Heart left ventricle (tissue), 16 donors: ENCODE measurements around the gene STYXL1. TPM values are rescaled to one million over a fixed set of nuclear protein-coding genes. Genes with fewer than 3 reads are reported as not detected.
A peak's percentile ranks its signal among the peaks of the same experiment; 100 is the strongest.
"Not testable (repeated sequence)": the region's sequence is repeated elsewhere in the genome, so short reads cannot be mapped to it uniquely, and the experiment has no call there.

Experiments used
- ATAC-seq, 4 donors: fragments of 200-7000 bp; cut with Tn5 transposase; one replicate each; pipeline ENCODE4 v1.9.1; 2020 to 2022; ENCODE audit warnings: moderate library complexity in 4 of 4, mild to moderate bottlenecking in 3 of 4, moderate number of reproducible peaks in 1 of 4
- DNase-seq, 5 donors: peaks; one replicate each; pipeline ENCODE4 v3.0.0-alpha.2; 2020
- H3K27ac ChIP-seq, 12 donors: fragments of 200-600 bp; sonication (generic) in 4 of 12; one replicate each; pipeline versions ENCODE4 v1.5.0 to v1.8.0; 2016 to 2022; ENCODE audit warnings: mild to moderate bottlenecking in 2 of 12
- H3K27me3 ChIP-seq, 9 donors: fragments of 200-600 bp; sonication (generic) in 2 of 9; one replicate each; pipeline versions ENCODE4 v1.5.1 to v1.8.0; 2016 to 2022; ENCODE audit warnings: mild to moderate bottlenecking in 3 of 9
- H3K36me3 ChIP-seq, 9 donors: fragments of 200-600 bp; sonication (generic) in 2 of 9; one replicate each; pipeline versions ENCODE4 v1.5.0 to v1.8.0; 2018 to 2022; ENCODE audit warnings: mild to moderate bottlenecking in 2 of 9
- H3K4me1 ChIP-seq, 12 donors: fragments of 200-600 bp; sonication (generic) in 4 of 12; one replicate each; pipeline versions ENCODE4 v1.5.0 to v1.8.0; 2016 to 2022; ENCODE audit warnings: mild to moderate bottlenecking in 3 of 12
- H3K4me3 ChIP-seq, 12 donors: fragments of 200-600 bp; sonication (generic) in 4 of 12; one replicate each; pipeline versions ENCODE4 v1.5.0 to v1.8.0; 2017 to 2022; ENCODE audit warnings: mild to moderate bottlenecking in 9 of 12, moderate library complexity in 4 of 12
- H3K9me3 ChIP-seq, 12 donors: fragments of 200-600 bp; sonication (generic) in 4 of 12; one replicate each; pipeline versions ENCODE4 v1.5.0 to v1.8.0; 2016 to 2022; ENCODE audit warnings: mild to moderate bottlenecking in 1 of 12
- CTCF ChIP-seq, 12 donors: fragments of 200-600 bp; sonication (generic) in 4 of 12; IDR thresholded peaks; one replicate each; pipeline versions ENCODE4 v1.5.0 to v1.8.0; 2018 to 2022; ENCODE audit warnings: antibody characterized with exemption in 12 of 12, mild to moderate bottlenecking in 5 of 12
- POLR2A ChIP-seq, 2 donors: fragments of 450-650 bp; IDR thresholded peaks; one replicate each; pipeline ENCODE4 v1.6.1; 2017; ENCODE audit warnings: antibody characterized with exemption in 2 of 2, mild to moderate bottlenecking in 2 of 2, moderate library complexity in 2 of 2
- WGBS, 4 donors: extraction: QIAGEN DNeasy Blood & Tissue Kit in 2 of 4; methylation state at CpG; one replicate each; pipeline versions ENCODE4 v1.1.5 to v1.1.7; 2013 to 2018; 5-methylcytosine and 5-hydroxymethylcytosine counted together
- intact Hi-C, 10 donors: fragments of 100-400 bp; cut with DNase I; formaldehyde crosslinking; loops; one replicate each; pipeline versions ENCODE4 v1.11.1 to v1.14.2; 2022
- polyA plus RNA-seq, 2 donors: library from polyadenylated mRNA; stranded (reverse); fragments of 200-250 nt; gene quantifications; one replicate each; pipeline ENCODE4 v1.2.3, GENCODE V29; 2013
- total RNA-seq, 9 donors: library from RNA; depleted of rRNA in 2 of 9; stranded (reverse); fragments of >200 nt in 2 of 9; fragmentation: NEBNext Ultra II Directional in 3 of 9; extraction: Animal tissue kit (Norgen Biotek cat#: 25700) in 3 of 9; gene quantifications; one replicate each; pipeline versions ENCODE4 v1.1.0 to v1.2.4, GENCODE V29; 2016 to 2023
- donor health status: ischemic (EF 13 %, LVEDD 7.1; RV severe dilation, severe dysfunction).
- donor health status: healthy with polysubstance abuse.
- donor health status: DM: no; HTN: yes; CAD: no.
- donor health status: DM: no; HTN: no; CAD: no.
- donor health status: ischemic (EF 25% LVEDD 6.9; RV normal size, moderate dysfunction).
- donor health status: ischemic (EF 25% LVEDD 5.7; RV mildly dilated, moderate dysfunction).
- donor health status: healthy.
- donor health status: DM: yes; HTN: yes; CAD: no.
- donor health status: ischemic (EF 35%, LVEDD 5.7; RV mildly dilated, moderate dysfunction).
- donor health status: nonischemic (EF 11% LVEDD 7.7; RV severe dilation, severe dysfunction).
- donor health status: DM: yes; HTN: yes; CAD: no.
- donor health status: PGD.
- donor health status: ischemic (EF 29% LVEDD 5.4; RV normal size, mild dysfunction).
- donor health status: nonischemic (EF 23%, LVEDD 6.1; RV moderate dilation, normal function).

The STYXL1 gene
- total and polyA plus RNA-seq, 11 donors, result 7.9 to 44.3 (median 19.1) TPM

GRCh38 chr7:76023002-76023401 is 24.8 kb downstream of the STYXL1 start:
- H3K4me1 ChIP-seq, result peaks cover 0 to 27% (median 3%) of the 10 kb centered on the region in 12 donors
- H3K36me3 ChIP-seq, result peaks cover 0 to 35% (median 22%) of the 10 kb centered on the region in 9 donors
- DNase-seq (peak in 2 of 5 donors; percentile 30 to 31), ATAC-seq (peak in 2 of 4 donors; percentile 73 to 78)
- no peaks in the 10 kb centered on the region for H3K9me3 ChIP-seq
- WGBS, 4 donors, result 42 to 64% (median 44%) methylated on average over 4 of the region's 4 CpGs
- no peak overlapping the region for H3K27ac ChIP-seq
- H3K4me3 ChIP-seq, result peak overlapping the region in 1 of 12 donors; percentile 10
- no peaks in the 10 kb centered on the region for H3K27me3 ChIP-seq
- TF ChIP-seq POLR2A (IDR thresholded peaks at IDR 0.05) (no peak), CTCF (IDR thresholded peaks at IDR 0.05) (no peak)
- intact Hi-C loops, result loop anchor here in 2 of 10 donors (10.0 kb wide), 2 partner anchors 238 to 258 kb away; no protein-coding TSS in a partner anchor

- TF ChIP-seq CTCF (IDR thresholded peaks at IDR 0.05) (no peak), POLR2A (IDR thresholded peaks at IDR 0.05) (no peak)
- no peaks in the 10 kb centered on the region for H3K9me3 ChIP-seq
- no peak for DNase-seq
- intact Hi-C loops, result loop anchor here in 2 of 10 donors (10.0 kb wide), 2 partner anchors 237 to 257 kb away; no protein-coding TSS in a partner anchor
- ATAC-seq, result no peak
- H3K4me3 ChIP-seq, result peak overlapping the region in 1 of 12 donors; percentile 10
- 90 to 96% (median 93%) methylated on average over 7 of the region's 7 CpGs for WGBS, 4 donors
- peak overlapping the region in 1 of 12 donors; percentile 42 for H3K27ac ChIP-seq
- H3K36me3 ChIP-seq, result peaks cover 0 to 35% (median 18%) of the 10 kb centered on the region in 9 donors
- peaks cover 0 to 27% (median 3%) of the 10 kb centered on the region in 12 donors for H3K4me1 ChIP-seq
- no peaks in the 10 kb centered on the region for H3K27me3 ChIP-seq
Measured at GRCh38 chr7:76022026-76022780, 25.6 kb downstream of the STYXL1 start.

DNA sequence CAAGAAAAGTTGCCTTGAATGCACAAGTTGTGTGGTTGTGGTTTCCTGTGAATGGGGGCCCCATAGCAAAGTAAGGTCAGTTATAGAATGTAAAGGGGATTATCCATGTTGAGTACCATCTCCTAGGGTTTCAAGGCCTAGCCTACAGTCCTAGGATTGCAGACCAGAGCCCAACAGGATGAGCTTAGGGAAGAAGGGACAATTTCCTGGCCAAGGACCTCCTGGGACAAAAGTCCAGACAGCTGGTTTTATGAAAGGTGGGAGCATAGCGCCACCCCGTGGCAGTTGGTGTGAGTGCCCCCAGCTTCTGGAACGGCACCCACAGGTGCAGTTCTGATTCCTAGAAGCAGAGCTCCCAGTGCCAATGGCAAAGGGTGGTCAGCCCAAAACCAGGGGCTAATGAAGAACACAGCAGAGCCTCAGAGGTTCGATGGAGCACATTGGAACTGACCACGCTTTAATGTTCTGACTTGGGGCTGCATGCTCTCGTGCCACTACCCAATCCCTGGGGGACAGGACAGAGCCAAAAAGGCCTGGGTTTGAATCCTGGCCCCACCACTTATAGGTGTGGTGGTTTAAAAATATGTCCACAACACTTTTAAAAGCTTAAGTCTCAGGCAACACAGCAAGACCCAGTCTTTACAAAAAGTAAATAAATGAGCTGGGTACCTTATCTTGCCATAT is 27.6 kb downstream of the STYXL1 start:
- Histone ChIP-seq H3K27me3 (no peaks in the 10 kb centered on the region), H3K4me3 (no peak overlapping the region), H3K9me3 (no peaks in the 10 kb centered on the region), H3K36me3 (peaks cover 0 to 21% (median 13%) of the 10 kb centered on the region in 9 donors), H3K27ac (no peak overlapping the region), H3K4me1 (peaks cover 0 to 27% (median 7%) of the 10 kb centered on the region in 12 donors)
- ATAC-seq, result peak; percentile 52 to 86 (median 80)
- intact Hi-C loops, result loop anchor here in 9 of 10 donors (1.0 to 10.0 kb wide), 4 partner anchors 153 to 255 kb away; no protein-coding TSS in a partner anchor
- WGBS, 4 donors, result 34 to 41% (median 37%) methylated on average over 5 to 6 of the region's 6 CpGs
- DNase-seq, result peak; percentile 75 to 87 (median 80)
- TF ChIP-seq CTCF (IDR thresholded peaks at IDR 0.05) (peak; percentile 85 to 95 (median 91)), POLR2A (IDR thresholded peaks at IDR 0.05) (no peak)

DNA sequence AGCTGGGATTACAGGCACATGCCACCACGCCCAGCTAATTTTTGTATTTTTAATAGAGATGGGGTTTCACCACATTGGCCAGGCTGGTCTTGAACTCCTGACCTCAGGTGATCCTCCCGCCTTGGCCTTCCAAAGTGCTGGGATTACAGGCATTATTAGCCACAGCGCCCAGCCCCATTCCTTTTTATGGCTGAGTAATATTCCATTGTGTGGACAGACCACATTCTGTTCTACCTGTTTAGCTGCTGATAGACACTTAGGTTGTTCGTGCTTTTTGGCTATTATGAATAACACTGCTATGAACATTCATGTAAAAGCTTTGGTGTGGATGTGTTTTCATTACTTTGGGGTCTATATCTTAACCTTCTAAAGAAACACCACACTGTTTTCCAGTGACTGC is 29.3 kb downstream of the STYXL1 start:
- WGBS, 4 donors, result 99 to 100% (median 99%) methylated on average over 4 of the region's 4 CpGs
- DNase-seq, H3K27me3 ChIP-seq, H3K9me3 ChIP-seq, ATAC-seq, H3K4me3 ChIP-seq, H3K27ac ChIP-seq: not testable (repeated sequence)
- Histone ChIP-seq H3K36me3 (peaks cover 0 to 22% (median 13%) of the 10 kb centered on the region in 9 donors), H3K4me1 (peaks cover 0 to 26% (median 7%) of the 10 kb centered on the region in 12 donors)
- intact Hi-C loops, result loop anchor here in 1 of 10 donors (10.0 kb wide), 1 partner anchor 64 kb away; no protein-coding TSS in a partner anchor
